ENCODE data around the gene GRM8. TPM values are rescaled to one million over a fixed set of nuclear protein-coding genes. Genes with fewer than 3 reads are reported as not detected.

The GRM8 gene
- total and polyA plus RNA-seq, 9 donors, result 0.18 to 0.75 (median 0.26) TPM; not detected in 1

DNA sequence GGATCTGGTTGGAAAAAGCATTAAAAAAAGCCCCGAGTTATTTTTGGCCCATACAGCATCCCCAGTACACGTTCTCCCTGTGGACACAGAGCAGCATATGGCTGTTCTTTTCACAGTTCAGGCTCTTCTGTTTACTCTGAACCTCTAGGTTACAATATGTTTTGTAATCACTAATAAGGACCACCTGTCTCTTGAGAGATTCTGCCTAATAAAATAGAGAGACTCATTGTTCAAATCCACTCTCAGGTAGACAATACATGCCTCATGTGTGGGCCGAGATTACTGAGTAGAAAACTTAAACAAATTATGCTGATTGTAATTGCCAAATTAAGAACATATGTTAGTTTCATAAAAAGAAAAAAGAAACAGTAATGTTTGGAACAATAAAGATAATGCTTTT lies 647.7 kb downstream of the GRM8 start:
- no CpG with 5 or more reads among the region's 3 CpGs for WGBS (ENCODE audit: insufficient coverage)
- Histone ChIP-seq H3K36me3 (ENCODE audit: control insufficient read depth, insufficient read depth, low read length) (no peaks in the 10 kb centered on the region), H3K4me1 (ENCODE audit: control insufficient read depth, insufficient read depth, low read length) (no peaks in the 10 kb centered on the region), H3K9me3 (replicated peaks; ENCODE audit: control insufficient read depth, low read depth, low read length) (no peaks in the 10 kb centered on the region), H3K4me3 (ENCODE audit: low read length) (no peak overlapping the region), H3K27me3 (ENCODE audit: control insufficient read depth, insufficient read depth, low read length) (no peaks in the 10 kb centered on the region), H3K27ac (ENCODE audit: low read length) (no peak overlapping the region)
- peak; percentile 14 for DNase-seq

DNA sequence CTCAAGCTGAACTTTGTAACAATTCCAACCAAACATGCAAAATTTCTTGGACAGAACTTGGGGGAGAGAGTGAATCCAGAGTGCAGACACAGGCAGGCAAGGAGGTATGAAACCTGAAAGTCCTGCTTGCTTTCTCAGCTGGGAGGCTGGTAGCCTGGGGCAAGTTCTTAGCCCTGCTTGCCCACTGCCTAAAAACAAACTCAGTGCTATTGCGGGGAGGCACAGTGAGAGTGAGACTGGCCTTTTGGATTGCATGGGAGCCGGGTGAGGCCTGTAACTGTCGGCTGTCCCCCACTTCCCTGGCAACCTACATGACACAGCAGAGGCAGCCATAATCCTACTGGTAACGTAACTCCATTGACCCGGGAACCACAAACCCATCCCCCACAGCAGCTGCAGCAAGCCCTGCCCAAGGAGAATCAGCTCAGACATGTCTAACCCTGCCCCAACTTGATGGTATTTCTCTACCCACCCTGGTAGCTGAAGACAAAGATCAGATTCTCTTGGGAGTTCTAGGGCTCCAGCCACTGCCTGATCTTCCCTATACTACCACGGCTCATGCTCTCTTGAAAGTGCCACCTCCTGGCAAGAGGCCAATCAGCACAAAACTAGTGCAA lies 663.6 kb downstream of the GRM8 start:
- 69% methylated on average over 4 of the region's 6 CpGs for WGBS (ENCODE audit: insufficient coverage)
- H3K9me3 ChIP-seq (replicated peaks; ENCODE audit: control insufficient read depth, low read depth, low read length), result peaks cover 3% of the 10 kb centered on the region
- H3K27me3 ChIP-seq (ENCODE audit: control insufficient read depth, insufficient read depth, low read length), result no peaks in the 10 kb centered on the region
- no peak for DNase-seq
- no peaks in the 10 kb centered on the region for H3K4me1 ChIP-seq (ENCODE audit: control insufficient read depth, insufficient read depth, low read length)
- H3K36me3 ChIP-seq (ENCODE audit: control insufficient read depth, insufficient read depth, low read length), result no peaks in the 10 kb centered on the region
- no peak overlapping the region for H3K4me3 ChIP-seq (ENCODE audit: low read length)
- H3K27ac ChIP-seq (ENCODE audit: low read length), result no peak overlapping the region

DNA sequence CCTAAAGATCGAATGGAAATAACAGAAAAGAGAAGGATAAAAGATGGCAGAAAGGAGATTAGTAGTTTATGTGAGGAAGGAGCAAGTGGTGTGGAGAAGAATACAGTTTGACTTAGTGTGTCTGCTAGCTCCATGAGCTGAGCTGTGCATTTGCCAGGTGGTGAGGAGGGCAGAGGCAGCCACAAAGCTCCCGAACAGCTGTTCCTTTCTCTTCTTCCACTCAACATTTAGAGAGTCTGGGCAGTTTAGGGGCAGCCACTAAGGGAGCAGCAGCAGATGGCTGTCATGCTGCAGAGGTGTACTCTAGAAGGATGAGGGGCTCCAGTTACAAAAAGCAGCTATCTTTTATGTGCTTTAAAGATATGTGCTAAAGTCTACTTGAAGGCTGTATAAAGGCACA lies 674.4 kb downstream of the GRM8 start:
- no peaks in the 10 kb centered on the region for H3K4me1 ChIP-seq (ENCODE audit: control insufficient read depth, insufficient read depth, low read length)
- DNase-seq, result peak; percentile 17
- no peaks in the 10 kb centered on the region for H3K9me3 ChIP-seq (replicated peaks; ENCODE audit: control insufficient read depth, low read depth, low read length)
- no CpG with 5 or more reads among the region's 2 CpGs for WGBS (ENCODE audit: insufficient coverage)
- H3K27ac ChIP-seq (ENCODE audit: low read length), result no peak overlapping the region
- no peaks in the 10 kb centered on the region for H3K36me3 ChIP-seq (ENCODE audit: control insufficient read depth, insufficient read depth, low read length)
- no peaks in the 10 kb centered on the region for H3K27me3 ChIP-seq (ENCODE audit: control insufficient read depth, insufficient read depth, low read length)
- H3K4me3 ChIP-seq (ENCODE audit: low read length), result no peak overlapping the region

DNA sequence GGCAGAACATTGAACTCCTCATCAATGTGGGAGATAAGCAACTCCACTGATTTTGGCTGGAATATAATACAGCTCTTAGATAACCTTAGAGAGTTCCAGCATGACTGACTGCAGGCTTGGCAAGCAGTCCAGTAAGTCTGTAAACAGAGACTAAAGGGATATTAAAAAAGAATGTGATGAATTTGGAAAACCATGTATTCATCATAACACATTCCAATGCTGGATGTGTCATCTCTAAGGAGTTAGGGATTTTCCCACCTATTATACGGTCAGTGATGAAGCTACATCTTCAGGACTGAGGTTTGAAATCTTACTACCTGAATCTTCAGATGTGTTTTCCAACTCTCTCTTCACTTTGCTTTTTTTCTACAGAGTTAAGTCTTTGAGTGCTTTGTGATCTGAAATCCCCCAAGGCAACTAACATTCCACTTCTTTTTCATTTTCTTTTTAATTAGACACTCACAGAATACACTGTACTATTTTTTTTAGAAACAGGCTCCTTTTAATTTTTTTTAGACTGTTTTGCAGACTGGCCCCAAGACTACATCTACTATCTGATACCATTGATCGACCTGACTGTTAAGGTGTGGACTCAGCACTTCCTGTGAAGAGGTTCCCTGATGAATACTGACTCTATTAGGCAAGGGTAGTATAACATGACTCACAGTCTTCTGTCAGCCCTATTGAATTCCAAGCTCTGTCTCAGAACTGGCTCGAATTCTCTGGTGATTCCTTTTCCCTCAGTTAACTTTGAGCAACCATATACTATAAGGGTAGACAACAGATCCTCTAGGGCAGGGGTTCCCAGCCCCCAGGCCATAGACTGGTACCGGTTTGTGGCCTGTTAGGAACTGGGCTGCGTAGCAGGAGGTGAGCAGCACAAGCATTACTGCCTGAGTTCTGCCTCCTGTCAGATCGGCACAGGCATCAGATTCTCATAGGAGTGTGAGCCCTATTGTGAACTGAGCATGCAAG lies 678.2 kb downstream of the GRM8 start:
- Histone ChIP-seq H3K27ac (ENCODE audit: low read length) (no peak overlapping the region), H3K36me3 (ENCODE audit: control insufficient read depth, insufficient read depth, low read length) (no peaks in the 10 kb centered on the region), H3K9me3 (replicated peaks; ENCODE audit: control insufficient read depth, low read depth, low read length) (no peaks in the 10 kb centered on the region), H3K27me3 (ENCODE audit: control insufficient read depth, insufficient read depth, low read length) (no peaks in the 10 kb centered on the region), H3K4me3 (ENCODE audit: low read length) (no peak overlapping the region), H3K4me1 (ENCODE audit: control insufficient read depth, insufficient read depth, low read length) (no peaks in the 10 kb centered on the region)
- 54% methylated on average over 3 of the region's 6 CpGs for WGBS (ENCODE audit: insufficient coverage)
- peak; percentile 4 for DNase-seq

DNA sequence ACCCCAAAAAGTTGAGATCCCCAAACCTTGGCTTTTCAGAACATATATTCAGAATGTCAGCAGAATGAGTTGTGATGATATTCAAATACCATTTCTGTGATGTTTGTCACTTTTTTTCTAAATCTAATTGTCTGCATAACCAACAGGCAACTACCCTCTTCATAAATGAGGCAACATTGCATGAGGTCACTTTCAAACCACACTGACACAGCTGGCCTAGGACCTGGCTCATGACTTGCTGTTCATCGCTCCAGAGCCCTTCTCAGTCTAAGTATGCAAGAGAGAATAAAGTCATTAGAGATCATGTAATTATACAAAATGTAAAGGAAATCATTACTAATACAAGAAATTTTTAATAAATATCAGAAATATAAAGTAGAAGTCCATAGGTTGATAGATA lies 681.9 kb downstream of the GRM8 start:
- H3K27ac ChIP-seq (ENCODE audit: low read length), result no peak overlapping the region
- no peaks in the 10 kb centered on the region for H3K9me3 ChIP-seq (replicated peaks; ENCODE audit: control insufficient read depth, low read depth, low read length)
- DNase-seq, result no peak
- H3K27me3 ChIP-seq (ENCODE audit: control insufficient read depth, insufficient read depth, low read length), result no peaks in the 10 kb centered on the region
- no peak overlapping the region for H3K4me3 ChIP-seq (ENCODE audit: low read length)
- WGBS (ENCODE audit: insufficient coverage), result no CpG with 5 or more reads among the region's 1 CpG
- H3K4me1 ChIP-seq (ENCODE audit: control insufficient read depth, insufficient read depth, low read length), result no peaks in the 10 kb centered on the region
- no peaks in the 10 kb centered on the region for H3K36me3 ChIP-seq (ENCODE audit: control insufficient read depth, insufficient read depth, low read length)

DNA sequence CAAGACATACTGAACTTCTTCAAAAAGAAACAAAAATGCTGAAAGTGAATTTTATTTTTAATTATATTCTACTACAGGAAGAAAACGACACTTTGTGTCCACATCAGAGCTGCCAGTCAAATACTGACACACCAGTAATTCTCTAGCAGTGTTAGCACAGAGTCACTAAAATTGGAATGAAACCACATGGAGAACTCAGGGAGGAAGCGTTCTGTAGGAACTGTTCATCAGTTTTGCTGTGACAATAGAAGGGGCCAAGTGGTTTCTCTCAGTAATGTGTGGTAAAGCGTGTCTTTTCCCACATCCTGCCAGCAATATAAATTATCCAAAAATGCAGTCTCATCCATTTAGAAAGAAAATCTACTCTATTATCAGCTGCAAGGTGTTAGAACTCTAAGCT lies 683.3 kb downstream of the GRM8 start:
- Histone ChIP-seq H3K9me3 (replicated peaks; ENCODE audit: control insufficient read depth, low read depth, low read length) (no peaks in the 10 kb centered on the region), H3K4me1 (ENCODE audit: control insufficient read depth, insufficient read depth, low read length) (no peaks in the 10 kb centered on the region)
- WGBS (ENCODE audit: insufficient coverage), result no CpG with 5 or more reads among the region's 3 CpGs

DNA sequence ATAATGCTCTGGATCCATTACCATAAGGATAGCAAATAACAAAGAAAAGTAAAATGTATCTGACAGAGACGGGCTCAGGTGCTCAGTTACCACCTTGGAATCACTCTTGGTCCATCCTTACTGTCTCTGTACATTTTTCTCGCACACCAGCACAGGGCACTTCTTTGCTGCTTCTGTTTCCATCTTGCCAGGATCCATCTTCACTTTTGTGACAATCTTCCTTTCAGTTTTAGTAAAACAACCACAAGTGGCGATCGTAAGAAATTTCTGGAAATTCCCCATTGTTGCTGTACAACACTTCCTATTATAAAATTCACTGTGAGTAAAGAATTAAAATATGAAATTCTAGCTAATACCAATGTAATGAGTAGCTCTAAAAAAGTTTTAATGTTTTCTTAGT lies 695.5 kb downstream of the GRM8 start:
- no peak overlapping the region for H3K4me3 ChIP-seq (ENCODE audit: low read length)
- H3K4me1 ChIP-seq (ENCODE audit: control insufficient read depth, insufficient read depth, low read length), result no peaks in the 10 kb centered on the region
- 74% methylated on average over 2 of the region's 4 CpGs for WGBS (ENCODE audit: insufficient coverage)
- no peaks in the 10 kb centered on the region for H3K36me3 ChIP-seq (ENCODE audit: control insufficient read depth, insufficient read depth, low read length)
- H3K27ac ChIP-seq (ENCODE audit: low read length), result no peak overlapping the region
- DNase-seq, result no peak
- no peaks in the 10 kb centered on the region for H3K9me3 ChIP-seq (replicated peaks; ENCODE audit: control insufficient read depth, low read depth, low read length)
- no peaks in the 10 kb centered on the region for H3K27me3 ChIP-seq (ENCODE audit: control insufficient read depth, insufficient read depth, low read length)

More for the DNA sequence above, 683.3 kb downstream of the GRM8 start:
- Histone ChIP-seq H3K36me3 (ENCODE audit: control insufficient read depth, insufficient read depth, low read length) (no peaks in the 10 kb centered on the region), H3K27me3 (ENCODE audit: control insufficient read depth, insufficient read depth, low read length) (no peaks in the 10 kb centered on the region), H3K4me3 (ENCODE audit: low read length) (no peak overlapping the region), H3K27ac (ENCODE audit: low read length) (no peak overlapping the region)
- no peak for DNase-seq

DNA sequence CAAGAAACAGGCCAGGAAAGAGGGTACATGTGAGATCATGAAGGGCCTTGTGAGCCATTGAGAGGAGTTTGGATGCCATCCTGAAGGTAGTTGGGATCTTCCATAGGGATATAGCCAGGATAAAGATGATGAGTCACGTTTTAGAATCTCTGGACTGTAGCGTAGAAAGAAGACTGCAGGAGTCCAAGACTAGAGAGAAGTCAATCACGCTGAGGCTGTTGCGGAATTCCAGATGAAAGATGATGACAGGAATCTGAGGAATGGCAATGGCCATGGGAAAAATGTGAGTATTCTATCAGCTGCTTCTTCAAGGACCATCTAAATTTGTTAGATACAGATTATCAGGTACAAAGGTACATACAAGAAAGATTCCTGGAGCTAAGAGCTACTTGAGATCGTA lies 711.3 kb downstream of the GRM8 start:
- Histone ChIP-seq H3K27me3 (ENCODE audit: control insufficient read depth, insufficient read depth, low read length) (no peaks in the 10 kb centered on the region), H3K36me3 (ENCODE audit: control insufficient read depth, insufficient read depth, low read length) (no peaks in the 10 kb centered on the region), H3K4me1 (ENCODE audit: control insufficient read depth, insufficient read depth, low read length) (no peaks in the 10 kb centered on the region), H3K9me3 (replicated peaks; ENCODE audit: control insufficient read depth, low read depth, low read length) (no peaks in the 10 kb centered on the region), H3K4me3 (ENCODE audit: low read length) (no peak overlapping the region), H3K27ac (ENCODE audit: low read length) (no peak overlapping the region)
- 84% methylated on average over 4 of the region's 5 CpGs for WGBS (ENCODE audit: insufficient coverage)
- no peak for DNase-seq

DNA sequence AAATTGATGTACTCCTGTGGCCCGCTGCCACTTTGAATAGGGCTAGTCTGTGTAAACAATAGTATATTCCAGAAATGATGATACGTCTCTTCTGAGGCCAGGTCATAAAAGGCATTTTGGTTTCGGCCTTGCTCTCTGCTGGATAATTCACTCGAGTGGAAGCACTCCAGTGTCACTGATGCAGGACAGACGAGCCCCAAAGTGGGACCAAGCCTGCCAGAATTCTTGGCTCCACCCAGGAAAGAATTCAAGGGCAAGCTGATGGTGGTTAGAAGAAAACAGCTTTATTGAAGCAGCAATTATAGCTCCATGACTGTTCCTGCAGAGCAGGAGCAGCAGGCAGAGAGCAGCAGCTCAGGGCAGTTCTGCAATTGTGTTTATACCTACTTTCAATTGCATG lies 717.6 kb downstream of the GRM8 start:
- Histone ChIP-seq H3K36me3 (ENCODE audit: control insufficient read depth, insufficient read depth, low read length) (no peaks in the 10 kb centered on the region), H3K4me3 (ENCODE audit: low read length) (no peak overlapping the region), H3K9me3 (replicated peaks; ENCODE audit: control insufficient read depth, low read depth, low read length) (no peaks in the 10 kb centered on the region), H3K27me3 (ENCODE audit: control insufficient read depth, insufficient read depth, low read length) (no peaks in the 10 kb centered on the region), H3K27ac (ENCODE audit: low read length) (no peak overlapping the region), H3K4me1 (ENCODE audit: control insufficient read depth, insufficient read depth, low read length) (no peaks in the 10 kb centered on the region)
- DNase-seq, result no peak
- WGBS (ENCODE audit: insufficient coverage), result 32% methylated on average over 4 of the region's 5 CpGs

DNA sequence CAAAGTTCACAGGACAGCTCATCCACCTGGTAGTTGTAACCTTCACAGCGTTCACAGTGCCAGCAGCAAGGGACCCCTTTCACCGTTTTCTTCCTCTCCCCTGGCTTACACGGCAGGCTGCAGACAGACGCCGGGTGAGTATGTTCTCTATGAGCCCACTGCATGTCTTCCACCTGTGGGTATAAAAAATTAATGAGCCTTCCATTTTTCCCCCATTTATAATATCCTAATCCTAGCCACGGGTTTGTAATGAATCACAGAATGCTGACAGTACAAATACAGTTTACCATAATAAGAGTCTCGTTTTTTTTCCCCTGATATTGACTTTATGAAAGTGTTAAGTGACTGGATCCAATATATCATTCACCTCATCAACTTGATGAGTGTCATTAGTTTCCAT lies 719.0 kb downstream of the GRM8 start:
- Histone ChIP-seq H3K36me3 (ENCODE audit: control insufficient read depth, insufficient read depth, low read length) (no peaks in the 10 kb centered on the region), H3K27ac (ENCODE audit: low read length) (no peak overlapping the region), H3K4me3 (ENCODE audit: low read length) (no peak overlapping the region), H3K4me1 (ENCODE audit: control insufficient read depth, insufficient read depth, low read length) (no peaks in the 10 kb centered on the region), H3K9me3 (replicated peaks; ENCODE audit: control insufficient read depth, low read depth, low read length) (no peaks in the 10 kb centered on the region), H3K27me3 (ENCODE audit: control insufficient read depth, insufficient read depth, low read length) (no peaks in the 10 kb centered on the region)
- WGBS (ENCODE audit: insufficient coverage), result 60% methylated on average over 1 of the region's 7 CpGs
- DNase-seq, result no peak

Data from muscle of leg (tissue), 11 donors.